ENCODE data around the gene FAXDC2.

FAXDC2 gene

GRCh38 chr5:154793599-154794524 is 56.5 kb downstream of the FAXDC2 start:
- Histone ChIP-seq H3K4me3 (ENCODE audit: insufficient read depth in 1 of 2, low read depth in 1 of 2, low read length in 2 of 2) (peak overlapping the region in 1 of 2 experiments; percentile 7), H3K79me1 (replicated peaks; ENCODE audit: low read length, poor library complexity, severe bottlenecking) (peaks cover 35% of the 10 kb centered on the region), H2AFZ (ENCODE audit: low read depth, low read length) (no peak overlapping the region), H3K14ac (ENCODE audit: low read length in 2 of 2) (peak overlapping the region in 1 of 2 experiments; percentile 67), H3K23ac (ENCODE audit: low read length in 2 of 2) (no peak overlapping the region), H2BK15ac (ENCODE audit: low read depth, poor library complexity, severe bottlenecking) (no peak overlapping the region), H2BK120ac (ENCODE audit: low read depth, low read length) (no peak overlapping the region), H2BK5ac (ENCODE audit: low read depth, low read length, poor library complexity, severe bottlenecking) (no peak overlapping the region), H3K4ac (ENCODE audit: low read depth in 1 of 2, low read length in 2 of 2) (no peak overlapping the region), H3K9me3 (ENCODE audit: control insufficient read depth, low read length) (no peaks in the 10 kb centered on the region), H4K8ac (ENCODE audit: low read length) (no peak overlapping the region), H3K9ac (ENCODE audit: low read length) (peak overlapping the region; percentile 34), H3K18ac (ENCODE audit: low read depth in 1 of 2, low read length in 2 of 2) (peak overlapping the region in 1 of 2 experiments; percentile 79), H3K36me3 (ENCODE audit: control insufficient read depth in 1 of 2, insufficient read depth in 2 of 2, low read depth in 1 of 2, low read length in 2 of 2) (peaks cover 48 to 78% of the 10 kb centered on the region in 2 experiments), H2BK12ac (ENCODE audit: low read length in 2 of 2) (peak overlapping the region in 1 of 2 experiments; percentile 25), H2AK5ac (ENCODE audit: low read length, severe bottlenecking) (no peak overlapping the region), H3K27ac (ENCODE audit: low read length, poor library complexity, severe bottlenecking) (no peak overlapping the region), H3K4me1 (ENCODE audit: control insufficient read depth, insufficient read depth, low read depth, low read length) (no peaks in the 10 kb centered on the region), H3K27me3 (ENCODE audit: control insufficient read depth in 1 of 2, insufficient read depth in 1 of 2, low read length in 2 of 2) (no peaks in the 10 kb centered on the region), H3K4me2 (ENCODE audit: low read length, poor library complexity, severe bottlenecking) (no peak overlapping the region), H4K91ac (ENCODE audit: low read length) (peak overlapping the region; percentile 56)
- WGBS, result 95% methylated on average over 32 of the region's 32 CpGs
- peak; percentile 65 for DNase-seq

GRCh38 chr5:154791535-154791934 is 58.9 kb downstream of the FAXDC2 start:
- H3K4me2 ChIP-seq (ENCODE audit: low read length, poor library complexity, severe bottlenecking), result no peak overlapping the region
- peak overlapping the region; percentile 36 for H2BK15ac ChIP-seq (ENCODE audit: low read depth, poor library complexity, severe bottlenecking)
- H2BK12ac ChIP-seq (ENCODE audit: low read length in 2 of 2), result no peak overlapping the region
- no peak overlapping the region for H4K91ac ChIP-seq (ENCODE audit: low read length)
- H3K9ac ChIP-seq (ENCODE audit: low read length), result no peak overlapping the region
- H3K14ac ChIP-seq (ENCODE audit: low read length in 2 of 2), result no peak overlapping the region
- no peak overlapping the region for H2AFZ ChIP-seq (ENCODE audit: low read depth, low read length)
- no peak for DNase-seq
- no peak overlapping the region for H3K27ac ChIP-seq (ENCODE audit: low read length, poor library complexity, severe bottlenecking)
- no peaks in the 10 kb centered on the region for H3K9me3 ChIP-seq (ENCODE audit: control insufficient read depth, low read length)
- 100% methylated on average over 3 of the region's 3 CpGs for WGBS
- no peak overlapping the region for H3K18ac ChIP-seq (ENCODE audit: low read depth in 1 of 2, low read length in 2 of 2)
- H2BK5ac ChIP-seq (ENCODE audit: low read depth, low read length, poor library complexity, severe bottlenecking), result no peak overlapping the region
- peaks cover 30% of the 10 kb centered on the region for H3K79me1 ChIP-seq (replicated peaks; ENCODE audit: low read length, poor library complexity, severe bottlenecking)
- H3K36me3 ChIP-seq (ENCODE audit: control insufficient read depth in 1 of 2, insufficient read depth in 2 of 2, low read depth in 1 of 2, low read length in 2 of 2), result peaks cover 44 to 59% of the 10 kb centered on the region in 2 experiments
- H4K8ac ChIP-seq (ENCODE audit: low read length), result no peak overlapping the region
- peaks cover 10% of the 10 kb centered on the region for H3K4me1 ChIP-seq (ENCODE audit: control insufficient read depth, insufficient read depth, low read depth, low read length)
- no peak overlapping the region for H3K23ac ChIP-seq (ENCODE audit: low read length in 2 of 2)
- no peak overlapping the region for H3K4ac ChIP-seq (ENCODE audit: low read depth in 1 of 2, low read length in 2 of 2)
- H3K4me3 ChIP-seq (ENCODE audit: insufficient read depth in 1 of 2, low read depth in 1 of 2, low read length in 2 of 2), result no peak overlapping the region
- H2AK5ac ChIP-seq (ENCODE audit: low read length, severe bottlenecking), result no peak overlapping the region
- no peak overlapping the region for H2BK120ac ChIP-seq (ENCODE audit: low read depth, low read length)
- H3K27me3 ChIP-seq (ENCODE audit: control insufficient read depth in 1 of 2, insufficient read depth in 1 of 2, low read length in 2 of 2), result no peaks in the 10 kb centered on the region

GRCh38 chr5:154788212-154788611 is 62.2 kb downstream of the FAXDC2 start:
- H3K4me2 ChIP-seq (ENCODE audit: low read length, poor library complexity, severe bottlenecking), result no peak overlapping the region
- H2AK5ac ChIP-seq (ENCODE audit: low read length, severe bottlenecking), result no peak overlapping the region

GRCh38 chr5:154786414-154786813 is 64.0 kb downstream of the FAXDC2 start:
- Histone ChIP-seq H3K23ac (ENCODE audit: low read length in 2 of 2) (no peak overlapping the region), H3K4ac (ENCODE audit: low read depth in 1 of 2, low read length in 2 of 2) (no peak overlapping the region), H2BK12ac (ENCODE audit: low read length in 2 of 2) (no peak overlapping the region), H3K36me3 (ENCODE audit: control insufficient read depth in 1 of 2, insufficient read depth in 2 of 2, low read depth in 1 of 2, low read length in 2 of 2) (peaks cover 15 to 16% of the 10 kb centered on the region in 2 experiments), H2BK120ac (ENCODE audit: low read depth, low read length) (no peak overlapping the region), H3K4me2 (ENCODE audit: low read length, poor library complexity, severe bottlenecking) (no peak overlapping the region), H3K4me1 (ENCODE audit: control insufficient read depth, insufficient read depth, low read depth, low read length) (peaks cover 28% of the 10 kb centered on the region), H3K9ac (ENCODE audit: low read length) (no peak overlapping the region), H3K9me3 (ENCODE audit: control insufficient read depth, low read length) (no peaks in the 10 kb centered on the region), H2AK5ac (ENCODE audit: low read length, severe bottlenecking) (no peak overlapping the region), H3K27ac (ENCODE audit: low read length, poor library complexity, severe bottlenecking) (no peak overlapping the region), H4K8ac (ENCODE audit: low read length) (no peak overlapping the region), H3K4me3 (ENCODE audit: insufficient read depth in 1 of 2, low read depth in 1 of 2, low read length in 2 of 2) (no peak overlapping the region), H3K14ac (ENCODE audit: low read length in 2 of 2) (no peak overlapping the region), H3K18ac (ENCODE audit: low read depth in 1 of 2, low read length in 2 of 2) (no peak overlapping the region), H2BK15ac (ENCODE audit: low read depth, poor library complexity, severe bottlenecking) (no peak overlapping the region), H3K79me1 (replicated peaks; ENCODE audit: low read length, poor library complexity, severe bottlenecking) (peaks cover 13% of the 10 kb centered on the region), H3K27me3 (ENCODE audit: control insufficient read depth in 1 of 2, insufficient read depth in 1 of 2, low read length in 2 of 2) (no peaks in the 10 kb centered on the region), H2AFZ (ENCODE audit: low read depth, low read length) (no peak overlapping the region), H2BK5ac (ENCODE audit: low read depth, low read length, poor library complexity, severe bottlenecking) (no peak overlapping the region), H4K91ac (ENCODE audit: low read length) (no peak overlapping the region)
- DNase-seq, result peak; percentile 40
- WGBS, result 72% methylated on average over 2 of the region's 2 CpGs

More at GRCh38 chr5:154788212-154788611, 62.2 kb downstream of the FAXDC2 start:
- Histone ChIP-seq H3K9me3 (ENCODE audit: control insufficient read depth, low read length) (no peaks in the 10 kb centered on the region), H3K4me3 (ENCODE audit: insufficient read depth in 1 of 2, low read depth in 1 of 2, low read length in 2 of 2) (no peak overlapping the region), H3K27me3 (ENCODE audit: control insufficient read depth in 1 of 2, insufficient read depth in 1 of 2, low read length in 2 of 2) (no peaks in the 10 kb centered on the region), H3K23ac (ENCODE audit: low read length in 2 of 2) (no peak overlapping the region), H3K27ac (ENCODE audit: low read length, poor library complexity, severe bottlenecking) (no peak overlapping the region), H2BK15ac (ENCODE audit: low read depth, poor library complexity, severe bottlenecking) (no peak overlapping the region), H3K4ac (ENCODE audit: low read depth in 1 of 2, low read length in 2 of 2) (no peak overlapping the region), H2BK120ac (ENCODE audit: low read depth, low read length) (no peak overlapping the region), H3K36me3 (ENCODE audit: control insufficient read depth in 1 of 2, insufficient read depth in 2 of 2, low read depth in 1 of 2, low read length in 2 of 2) (peaks cover 28 to 34% of the 10 kb centered on the region in 2 experiments), H3K79me1 (replicated peaks; ENCODE audit: low read length, poor library complexity, severe bottlenecking) (peaks cover 22% of the 10 kb centered on the region), H3K18ac (ENCODE audit: low read depth in 1 of 2, low read length in 2 of 2) (peak overlapping the region in 1 of 2 experiments; percentile 42), H2BK5ac (ENCODE audit: low read depth, low read length, poor library complexity, severe bottlenecking) (no peak overlapping the region), H2AFZ (ENCODE audit: low read depth, low read length) (no peak overlapping the region), H4K8ac (ENCODE audit: low read length) (no peak overlapping the region), H4K91ac (ENCODE audit: low read length) (no peak overlapping the region), H3K14ac (ENCODE audit: low read length in 2 of 2) (no peak overlapping the region), H2BK12ac (ENCODE audit: low read length in 2 of 2) (no peak overlapping the region), H3K4me1 (ENCODE audit: control insufficient read depth, insufficient read depth, low read depth, low read length) (peaks cover 17% of the 10 kb centered on the region), H3K9ac (ENCODE audit: low read length) (no peak overlapping the region)
- DNase-seq, result no peak
- WGBS, result 94% methylated on average over 5 of the region's 5 CpGs
